Stimulated activated naive CD4-positive, alpha-beta T cell (primary cell): ENCODE measurements around the gene ERBB4.
"Not testable (repeated sequence)": the region's sequence is repeated elsewhere in the genome, so short reads cannot be mapped to it uniquely, and the experiment has no call there.

ENCODE experiments used
- DNase-seq, 6 experiments: peaks; one replicate each; lab custom pipeline; 2025; lab: John Stamatoyannopoulos, UW

ERBB4 gene

GRCh38 chr2:212299943-212300342 lies 238.7 kb downstream of the ERBB4 start:
- DNase-seq = no peak

GRCh38 chr2:212299333-212299732 lies 239.3 kb downstream of the ERBB4 start:
- no peak for DNase-seq

DNA sequence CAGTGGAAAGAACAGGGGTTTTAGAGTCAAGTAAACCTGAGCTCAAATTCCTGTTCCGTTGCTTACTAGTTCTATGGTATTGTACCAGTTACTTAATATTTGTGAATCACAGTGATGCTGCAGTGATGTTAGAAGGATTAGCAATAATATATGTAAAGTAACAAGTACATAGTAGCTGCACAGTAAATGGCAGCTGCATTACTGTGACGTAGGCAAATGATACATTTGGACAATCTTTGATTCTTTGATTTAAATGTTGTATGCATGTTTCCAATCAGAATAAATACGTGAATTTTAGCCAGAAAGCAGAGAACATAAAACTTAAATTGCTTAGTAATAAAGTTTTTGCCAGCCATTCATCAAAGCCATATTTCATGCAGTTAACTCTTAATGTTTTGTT lies 243.0 kb downstream of the ERBB4 start:
- no peak for DNase-seq

GRCh38 chr2:212294816-212295215 lies 243.8 kb downstream of the ERBB4 start:
- no peak for DNase-seq

- DNase-seq = no peak
These were observed 249.3 kb downstream of the ERBB4 start for GRCh38 chr2:212289301-212289700.

GRCh38 chr2:212288308-212288707 lies 250.3 kb downstream of the ERBB4 start:
- no peak for DNase-seq

- DNase-seq = no peak
These were observed 254.4 kb downstream of the ERBB4 start for GRCh38 chr2:212284166-212284565.

GRCh38 chr2:212282671-212283261 lies 255.8 kb downstream of the ERBB4 start:
- DNase-seq = no peak

- DNase-seq = no peak
These were observed 261.8 kb downstream of the ERBB4 start for GRCh38 chr2:212276813-212277212.

GRCh38 chr2:212274215-212274614 lies 264.4 kb downstream of the ERBB4 start:
- DNase-seq = no peak

DNA sequence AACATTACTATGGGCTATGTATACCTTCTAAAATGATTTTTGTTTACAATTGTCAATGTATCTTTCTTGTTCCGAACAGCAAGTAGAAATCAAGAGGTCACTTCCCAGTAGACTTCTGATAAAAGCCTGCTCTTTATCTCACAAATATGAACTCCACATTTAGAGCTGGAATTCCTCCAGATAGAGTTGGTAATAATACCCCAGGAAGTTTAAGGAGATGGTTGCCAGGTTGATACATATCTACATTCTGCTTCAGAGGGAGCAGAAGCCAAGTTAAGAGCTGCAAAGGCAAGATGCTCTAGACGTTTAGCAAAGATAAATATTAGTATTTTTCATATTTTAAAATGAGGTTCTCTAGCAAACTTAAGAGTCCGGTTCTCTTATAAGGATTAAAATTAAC lies 267.0 kb downstream of the ERBB4 start:
- DNase-seq = no peak

DNA sequence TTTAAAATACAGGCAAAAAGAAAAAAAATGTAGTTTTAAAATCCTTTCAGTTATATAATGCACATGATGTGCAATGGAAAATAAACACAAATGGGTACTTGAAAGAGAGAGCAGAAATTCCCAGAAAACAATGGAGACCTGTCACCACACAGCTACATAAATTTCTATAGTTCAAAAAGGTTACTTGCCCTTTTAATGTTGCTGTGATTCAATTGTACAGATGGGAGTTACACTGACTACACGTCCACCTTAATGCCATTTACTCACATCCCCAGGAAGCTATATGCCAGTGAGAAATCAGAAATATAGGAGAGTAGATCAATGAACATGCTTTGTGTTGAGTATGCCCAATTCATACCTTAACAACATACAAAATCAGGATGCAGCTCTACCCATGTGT lies 269.6 kb downstream of the ERBB4 start:
- DNase-seq = no peak

DNA sequence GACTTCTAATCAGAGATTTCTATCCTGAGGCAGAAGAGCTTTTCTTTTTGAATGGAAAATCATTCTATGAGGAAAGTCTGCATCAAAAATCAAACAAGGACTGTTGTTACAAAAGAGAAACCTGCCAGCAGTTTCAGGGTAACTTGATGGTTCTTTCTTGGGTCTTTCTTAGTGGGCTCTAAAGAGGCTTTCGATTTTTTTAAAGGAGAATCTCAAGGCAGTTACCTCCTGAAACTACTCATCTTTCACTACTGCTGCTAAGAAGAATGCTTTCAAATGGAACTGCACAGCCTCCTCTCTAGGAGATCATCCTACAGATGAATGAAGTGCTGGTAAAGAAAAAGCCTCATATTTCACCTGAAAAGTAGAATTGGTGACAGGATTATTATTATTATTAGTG lies 272.3 kb downstream of the ERBB4 start:
- DNase-seq = no peak

- no peak for DNase-seq
These were observed 272.8 kb downstream of the ERBB4 start for GRCh38 chr2:212265777-212266176.

DNA sequence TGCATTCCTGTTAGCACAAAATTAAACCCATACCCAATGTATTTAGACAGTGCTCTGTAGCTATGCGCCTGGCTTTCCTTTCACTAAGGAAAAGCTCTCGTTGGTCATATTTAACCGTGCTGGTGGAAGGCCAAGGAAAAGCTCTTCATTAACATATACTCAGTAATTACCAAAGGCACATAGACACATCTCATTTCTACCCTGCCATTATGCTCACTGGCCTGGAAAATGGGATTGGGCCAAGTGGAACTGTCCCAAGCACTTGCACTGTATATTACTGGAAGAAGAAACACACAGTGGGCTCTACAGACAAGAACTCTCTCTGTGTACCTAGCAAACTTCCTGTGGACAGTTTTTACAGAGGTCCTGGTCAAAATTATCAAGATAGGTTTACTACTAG lies 274.4 kb downstream of the ERBB4 start:
- no peak for DNase-seq

DNA sequence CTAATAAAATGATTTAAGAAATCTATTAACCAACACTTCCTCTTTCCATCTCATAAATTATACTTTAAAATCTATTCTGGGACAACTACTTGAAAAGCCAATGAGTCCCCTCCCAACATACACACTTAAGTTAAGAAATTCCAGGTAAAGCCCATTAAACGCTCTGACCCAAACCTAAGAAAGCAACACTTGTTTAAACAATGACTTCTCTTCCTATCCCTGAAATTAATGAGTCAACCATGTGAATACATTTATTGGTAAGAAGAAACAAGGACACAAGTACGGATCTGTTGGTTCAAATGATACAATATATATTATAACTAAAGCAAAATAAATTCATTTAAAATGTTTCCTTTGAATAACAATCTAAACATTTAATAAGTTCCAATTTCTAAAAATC lies 279.4 kb downstream of the ERBB4 start:
- DNase-seq = no peak

GRCh38 chr2:212254339-212254738 lies 284.3 kb downstream of the ERBB4 start:
- DNase-seq = no peak

DNA sequence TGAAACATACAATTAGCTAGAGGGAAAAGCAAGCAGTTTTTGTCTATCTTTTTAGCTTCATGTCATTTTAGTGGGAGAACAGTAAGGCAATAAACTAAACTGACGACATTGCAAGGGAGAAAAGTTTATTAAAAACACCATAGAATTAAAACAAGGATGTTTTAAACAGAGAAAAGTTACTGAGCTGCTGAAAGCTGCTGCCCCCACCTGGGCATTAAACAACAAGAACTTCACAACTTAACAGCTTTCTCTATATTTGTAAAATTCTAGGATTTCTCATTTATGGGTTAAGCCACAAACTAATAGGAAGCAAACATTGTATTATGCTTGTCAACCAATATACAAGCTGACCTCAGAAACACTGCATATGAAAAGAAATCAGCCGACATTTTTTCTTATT lies 289.2 kb downstream of the ERBB4 start:
- no peak for DNase-seq

- no peak for DNase-seq
These were observed 292.7 kb downstream of the ERBB4 start for GRCh38 chr2:212245880-212246279.

GRCh38 chr2:212242724-212243123 lies 295.9 kb downstream of the ERBB4 start:
- no peak for DNase-seq

- not testable (repeated sequence) for DNase-seq
These were observed 300.4 kb downstream of the ERBB4 start for GRCh38 chr2:212238152-212238551.

DNA sequence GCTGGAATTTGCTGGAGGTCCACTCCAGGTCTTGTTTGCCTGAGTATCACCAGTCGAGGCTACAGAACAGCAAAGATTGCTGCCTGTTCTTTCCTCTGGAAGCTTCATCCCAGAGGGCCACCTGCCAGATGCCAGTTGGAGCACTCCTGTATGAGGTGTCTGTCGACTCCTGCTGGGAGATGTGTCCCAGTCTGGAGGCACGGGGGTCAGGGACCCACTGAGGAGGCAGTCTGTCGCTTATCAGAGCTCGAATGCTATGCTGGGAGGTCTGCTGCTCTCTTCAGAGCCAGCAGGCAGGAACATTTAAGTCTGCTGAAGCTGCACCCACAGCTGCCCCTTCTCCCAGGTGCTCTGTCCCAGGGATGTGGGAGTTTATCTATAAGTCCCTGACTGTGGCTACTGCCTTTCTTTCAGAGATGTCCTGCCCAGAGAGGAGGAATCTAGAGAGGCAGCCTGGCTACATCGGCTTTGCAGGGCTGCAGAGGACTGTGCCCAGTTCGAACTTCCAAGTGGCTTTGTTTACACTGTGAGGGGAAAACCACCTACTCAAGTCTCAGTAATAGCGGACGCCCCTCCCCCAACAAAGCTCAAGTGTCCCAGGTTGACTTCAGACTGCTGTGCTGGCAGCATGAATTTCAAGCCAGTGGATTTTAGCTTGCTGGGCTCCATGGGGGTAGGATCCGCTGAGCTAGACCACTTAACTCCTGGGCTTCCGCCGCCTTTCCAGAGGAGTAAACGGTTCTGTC lies 301.1 kb downstream of the ERBB4 start:
- no peak for DNase-seq

DNA sequence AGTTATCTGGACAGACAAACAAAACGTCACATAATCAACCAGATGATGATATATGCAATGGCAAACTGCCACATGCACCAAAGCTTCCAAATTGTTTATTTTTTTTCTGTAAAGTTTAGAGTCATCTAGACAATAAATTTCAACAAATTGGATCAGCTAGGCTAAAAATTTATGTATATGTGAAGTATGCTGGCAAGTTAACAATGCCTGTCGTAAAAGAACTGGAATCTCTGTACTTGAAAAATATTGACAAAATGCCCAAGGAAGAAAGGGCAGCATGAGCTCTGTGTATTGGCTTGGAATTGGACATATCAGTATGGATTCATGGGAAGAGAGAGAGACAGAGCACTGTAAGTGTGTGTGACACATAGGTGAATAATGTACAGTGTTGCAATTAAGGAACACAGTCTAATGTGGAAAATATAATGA lies 309.8 kb downstream of the ERBB4 start:
- DNase-seq = no peak

- DNase-seq = no peak
These were observed 310.8 kb downstream of the ERBB4 start for GRCh38 chr2:212227755-212228154.
